RKO (cell line): ENCODE results near the gene EPN2.

Experiments
- DNase-seq: peaks from one replicate; pipeline ENCODE4 v3.0.0-alpha.2; 2016; ENCODE audit warnings: low spot score

The EPN2 gene

GRCh38 chr17:19365833-19366636 is 128.9 kb downstream of the EPN2 start:
- no peak for DNase-seq

GRCh38 chr17:19366637-19366972 is 129.4 kb downstream of the EPN2 start:
- DNase-seq: no peak

- DNase-seq: no peak
Observed at GRCh38 chr17:19368229-19368628, 131.1 kb downstream of the EPN2 start.

GRCh38 chr17:19369107-19369778 is 132.1 kb downstream of the EPN2 start:
- DNase-seq: no peak

GRCh38 chr17:19369846-19370492 is 132.8 kb downstream of the EPN2 start:
- no peak for DNase-seq

- DNase-seq: no peak
Observed at GRCh38 chr17:19370493-19370960, 133.4 kb downstream of the EPN2 start.

- DNase-seq: no peak
Observed at GRCh38 chr17:19371259-19372010, 134.3 kb downstream of the EPN2 start.

GRCh38 chr17:19372011-19372370 is 134.8 kb downstream of the EPN2 start:
- no peak for DNase-seq

- DNase-seq: no peak
Observed at GRCh38 chr17:19372439-19372838, 135.3 kb downstream of the EPN2 start.

GRCh38 chr17:19372866-19373504 is 135.8 kb downstream of the EPN2 start:
- DNase-seq: no peak

GRCh38 chr17:19374136-19374535 is 137.0 kb downstream of the EPN2 start:
- no peak for DNase-seq

GRCh38 chr17:19375732-19376131 is 138.6 kb downstream of the EPN2 start:
- DNase-seq: no peak

- no peak for DNase-seq
Observed at GRCh38 chr17:19376811-19377210, 139.6 kb downstream of the EPN2 start.

- DNase-seq: peak; percentile 98
Observed at GRCh38 chr17:19377602-19378415, 140.6 kb downstream of the EPN2 start.

GRCh38 chr17:19378416-19379360 is 141.5 kb downstream of the EPN2 start, which contains the start of gene MAPK7:
Gene MAPK7 (plus strand): TSS chr17:19378498. CDS start chr17:19378901, 403 bp downstream.
- DNase-seq: peak; percentile 39

GRCh38 chr17:19379361-19380065 is 142.3 kb downstream of the EPN2 start:
- no peak for DNase-seq

GRCh38 chr17:19380481-19381301 is 143.5 kb downstream of the EPN2 start:
- no peak for DNase-seq

- no peak for DNase-seq
Observed at GRCh38 chr17:19381361-19381740, 144.2 kb downstream of the EPN2 start.
